ENCODE results near the gene ATF2. TPM values are rescaled to one million over a fixed set of nuclear protein-coding genes. Genes with fewer than 3 reads are reported as not detected.

Gene ATF2
- total and polyA plus RNA-seq, 2 of the 13 experiments (the other 11 are each of a cell fraction or from before 2014, with no cell fraction given), result 91.6 to 95.1 TPM

DNA sequence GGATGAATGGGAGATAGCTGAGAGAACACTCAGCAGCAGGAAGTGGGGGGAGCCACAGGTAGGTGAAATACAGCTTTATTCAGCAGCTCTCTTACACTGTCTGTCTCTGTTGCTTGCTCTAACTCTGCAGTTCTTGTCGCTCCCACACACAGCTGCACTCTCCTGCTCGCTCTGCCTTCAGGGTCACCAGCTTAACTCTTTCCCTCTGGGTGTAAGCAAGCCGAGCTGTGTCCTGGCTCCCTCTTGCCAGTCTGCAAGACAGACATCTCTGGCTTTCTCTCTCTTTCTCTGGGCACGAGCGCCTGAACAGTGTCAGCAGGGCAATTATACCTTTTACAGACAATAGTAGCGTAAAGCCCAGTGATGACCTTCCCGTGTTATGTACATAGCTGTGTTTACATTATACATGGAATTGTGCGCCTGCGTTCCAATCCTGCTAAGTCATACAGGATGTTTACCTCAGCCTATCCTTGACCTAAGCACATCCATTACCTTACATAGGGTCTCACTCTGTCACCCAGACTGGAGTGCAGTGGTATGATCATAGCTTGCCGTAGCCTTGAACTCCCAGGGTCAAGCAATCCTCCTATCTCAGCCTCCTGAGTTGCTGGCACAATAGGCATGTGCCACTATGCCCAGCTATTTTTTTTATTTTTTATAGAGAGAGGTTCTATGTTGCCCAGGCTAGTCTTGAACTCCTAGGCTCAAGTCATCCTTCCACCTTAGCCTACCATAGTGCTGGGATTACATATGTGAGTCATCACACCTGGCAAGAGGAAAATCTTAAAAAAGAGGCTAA is 105.0 kb downstream of the ATF2 start (continued):
- no peak for TF ChIP-seq PTBP1 (IDR thresholded peaks at IDR 0.05; ENCODE audit: low read depth, low read length, poor library complexity, severe bottlenecking)
- TF ChIP-seq, protein P1, sequence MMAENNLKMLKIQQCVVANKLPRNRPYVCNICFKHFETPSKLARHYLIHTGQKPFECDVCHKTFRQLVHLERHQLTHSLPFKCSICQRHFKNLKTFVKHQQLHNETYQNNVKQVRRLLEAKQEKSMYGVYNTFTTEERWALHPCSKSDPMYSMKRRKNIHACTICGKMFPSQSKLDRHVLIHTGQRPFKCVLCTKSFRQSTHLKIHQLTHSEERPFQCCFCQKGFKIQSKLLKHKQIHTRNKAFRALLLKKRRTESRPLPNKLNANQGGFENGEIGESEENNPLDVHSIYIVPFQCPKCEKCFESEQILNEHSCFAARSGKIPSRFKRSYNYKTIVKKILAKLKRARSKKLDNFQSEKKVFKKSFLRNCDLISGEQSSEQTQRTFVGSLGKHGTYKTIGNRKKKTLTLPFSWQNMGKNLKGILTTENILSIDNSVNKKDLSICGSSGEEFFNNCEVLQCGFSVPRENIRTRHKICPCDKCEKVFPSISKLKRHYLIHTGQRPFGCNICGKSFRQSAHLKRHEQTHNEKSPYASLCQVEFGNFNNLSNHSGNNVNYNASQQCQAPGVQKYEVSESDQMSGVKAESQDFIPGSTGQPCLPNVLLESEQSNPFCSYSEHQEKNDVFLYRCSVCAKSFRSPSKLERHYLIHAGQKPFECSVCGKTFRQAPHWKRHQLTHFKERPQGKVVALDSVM (CRISPR knock-in tag; IDR thresholded peaks at IDR 0.05), result peak; percentile 99
- TF ChIP-seq ZNF577 (CRISPR knock-in tag; IDR thresholded peaks at IDR 0.05; ENCODE audit: borderline replicate concordance, low read depth), result no peak
- TF ChIP-seq ZNF143 (CRISPR knock-in tag; IDR thresholded peaks at IDR 0.05), result peak; percentile 48; the same call in 1 of the 2 replicates
- no peak for TF ChIP-seq NFATC3 (CRISPR knock-in tag; IDR thresholded peaks at IDR 0.05)
- TF ChIP-seq SYNCRIP (IDR thresholded peaks at IDR 0.05; ENCODE audit: insufficient read depth, low read depth, low read length), result no peak
- TF ChIP-seq, protein P2, sequence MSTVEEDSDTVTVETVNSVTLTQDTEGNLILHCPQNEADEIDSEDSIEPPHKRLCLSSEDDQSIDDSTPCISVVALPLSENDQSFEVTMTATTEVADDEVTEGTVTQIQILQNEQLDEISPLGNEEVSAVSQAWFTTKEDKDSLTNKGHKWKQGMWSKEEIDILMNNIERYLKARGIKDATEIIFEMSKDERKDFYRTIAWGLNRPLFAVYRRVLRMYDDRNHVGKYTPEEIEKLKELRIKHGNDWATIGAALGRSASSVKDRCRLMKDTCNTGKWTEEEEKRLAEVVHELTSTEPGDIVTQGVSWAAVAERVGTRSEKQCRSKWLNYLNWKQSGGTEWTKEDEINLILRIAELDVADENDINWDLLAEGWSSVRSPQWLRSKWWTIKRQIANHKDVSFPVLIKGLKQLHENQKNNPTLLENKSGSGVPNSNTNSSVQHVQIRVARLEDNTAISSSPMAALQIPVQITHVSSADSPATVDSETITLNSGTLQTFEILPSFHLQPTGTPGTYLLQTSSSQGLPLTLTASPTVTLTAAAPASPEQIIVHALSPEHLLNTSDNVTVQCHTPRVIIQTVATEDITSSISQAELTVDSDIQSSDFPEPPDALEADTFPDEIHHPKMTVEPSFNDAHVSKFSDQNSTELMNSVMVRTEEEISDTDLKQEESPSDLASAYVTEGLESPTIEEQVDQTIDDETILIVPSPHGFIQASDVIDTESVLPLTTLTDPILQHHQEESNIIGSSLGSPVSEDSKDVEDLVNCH (CRISPR knock-in tag; IDR thresholded peaks at IDR 0.05), result 0 out of 2 replicates have a peak, but pooled peaks have one; percentile 56
- TF ChIP-seq, protein P3, sequence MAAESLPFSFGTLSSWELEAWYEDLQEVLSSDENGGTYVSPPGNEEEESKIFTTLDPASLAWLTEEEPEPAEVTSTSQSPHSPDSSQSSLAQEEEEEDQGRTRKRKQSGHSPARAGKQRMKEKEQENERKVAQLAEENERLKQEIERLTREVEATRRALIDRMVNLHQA (CRISPR knock-in tag; IDR thresholded peaks at IDR 0.05), result no peak
- TF ChIP-seq SAFB2 (CRISPR knock-in tag; IDR thresholded peaks at IDR 0.05; ENCODE audit: borderline replicate concordance, low read depth), result peak; percentile 86; the same call in 1 of the 2 replicates
- TF ChIP-seq, protein P4, sequence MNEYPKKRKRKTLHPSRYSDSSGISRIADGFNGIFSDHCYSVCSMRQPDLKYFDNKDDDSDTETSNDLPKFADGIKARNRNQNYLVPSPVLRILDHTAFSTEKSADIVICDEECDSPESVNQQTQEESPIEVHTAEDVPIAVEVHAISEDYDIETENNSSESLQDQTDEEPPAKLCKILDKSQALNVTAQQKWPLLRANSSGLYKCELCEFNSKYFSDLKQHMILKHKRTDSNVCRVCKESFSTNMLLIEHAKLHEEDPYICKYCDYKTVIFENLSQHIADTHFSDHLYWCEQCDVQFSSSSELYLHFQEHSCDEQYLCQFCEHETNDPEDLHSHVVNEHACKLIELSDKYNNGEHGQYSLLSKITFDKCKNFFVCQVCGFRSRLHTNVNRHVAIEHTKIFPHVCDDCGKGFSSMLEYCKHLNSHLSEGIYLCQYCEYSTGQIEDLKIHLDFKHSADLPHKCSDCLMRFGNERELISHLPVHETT (CRISPR knock-in tag; conservative IDR thresholded peaks at IDR 0.05), result peak; percentile 88
- TF ChIP-seq RARA (CRISPR knock-in tag; IDR thresholded peaks at IDR 0.05), result peak; percentile 100
- no peak for TF ChIP-seq ZFAT (CRISPR knock-in tag; conservative IDR thresholded peaks at IDR 0.05)
- no peak for TF ChIP-seq ONECUT2 (CRISPR knock-in tag; IDR thresholded peaks at IDR 0.05)
- peak; percentile 27; the same call in 1 of the 2 replicates for TF ChIP-seq JDP2 (CRISPR knock-in tag; IDR thresholded peaks at IDR 0.05; ENCODE audit: borderline replicate concordance)
- TF ChIP-seq ZNF737 (CRISPR knock-in tag; IDR thresholded peaks at IDR 0.05; ENCODE audit: borderline replicate concordance), result no peak
- 0 out of 2 replicates have a peak, but pooled peaks have one; percentile 44 for TF ChIP-seq ZNF782 (CRISPR knock-in tag; IDR thresholded peaks at IDR 0.05; ENCODE audit: borderline replicate concordance)
- no peak for TF ChIP-seq ZNF326 (CRISPR knock-in tag; IDR thresholded peaks at IDR 0.05; ENCODE audit: borderline replicate concordance)
- TF ChIP-seq PPARG (CRISPR knock-in tag; conservative IDR thresholded peaks at IDR 0.05), result peak; percentile 98
- TF ChIP-seq, protein P5, sequence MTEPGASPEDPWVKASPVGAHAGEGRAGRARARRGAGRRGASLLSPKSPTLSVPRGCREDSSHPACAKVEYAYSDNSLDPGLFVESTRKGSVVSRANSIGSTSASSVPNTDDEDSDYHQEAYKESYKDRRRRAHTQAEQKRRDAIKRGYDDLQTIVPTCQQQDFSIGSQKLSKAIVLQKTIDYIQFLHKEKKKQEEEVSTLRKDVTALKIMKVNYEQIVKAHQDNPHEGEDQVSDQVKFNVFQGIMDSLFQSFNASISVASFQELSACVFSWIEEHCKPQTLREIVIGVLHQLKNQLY (CRISPR knock-in tag; IDR thresholded peaks at IDR 0.05), result peak; percentile 96
- TF ChIP-seq ZNF816 (CRISPR knock-in tag; IDR thresholded peaks at IDR 0.05; ENCODE audit: borderline replicate concordance), result peak; percentile 56; the same call in 1 of the 2 replicates
- peak; percentile 86; the same call in 1 of the 2 replicates for TF ChIP-seq CAMTA2 (CRISPR knock-in tag; IDR thresholded peaks at IDR 0.05; ENCODE audit: borderline replicate concordance)
- TF ChIP-seq ZNF10 (CRISPR knock-in tag; IDR thresholded peaks at IDR 0.05; ENCODE audit: borderline replicate concordance, low read depth), result no peak

All from HepG2 (cell line).